Left forelimb (tissue), 1 donor: ENCODE measurements around the gene LDLRAD4.

Source experiments
- DNase-seq: peaks from one replicate; pipeline ENCODE4 v3.0.0-alpha.2; 2018; ENCODE audit warnings: low spot score

The LDLRAD4 gene

DNA sequence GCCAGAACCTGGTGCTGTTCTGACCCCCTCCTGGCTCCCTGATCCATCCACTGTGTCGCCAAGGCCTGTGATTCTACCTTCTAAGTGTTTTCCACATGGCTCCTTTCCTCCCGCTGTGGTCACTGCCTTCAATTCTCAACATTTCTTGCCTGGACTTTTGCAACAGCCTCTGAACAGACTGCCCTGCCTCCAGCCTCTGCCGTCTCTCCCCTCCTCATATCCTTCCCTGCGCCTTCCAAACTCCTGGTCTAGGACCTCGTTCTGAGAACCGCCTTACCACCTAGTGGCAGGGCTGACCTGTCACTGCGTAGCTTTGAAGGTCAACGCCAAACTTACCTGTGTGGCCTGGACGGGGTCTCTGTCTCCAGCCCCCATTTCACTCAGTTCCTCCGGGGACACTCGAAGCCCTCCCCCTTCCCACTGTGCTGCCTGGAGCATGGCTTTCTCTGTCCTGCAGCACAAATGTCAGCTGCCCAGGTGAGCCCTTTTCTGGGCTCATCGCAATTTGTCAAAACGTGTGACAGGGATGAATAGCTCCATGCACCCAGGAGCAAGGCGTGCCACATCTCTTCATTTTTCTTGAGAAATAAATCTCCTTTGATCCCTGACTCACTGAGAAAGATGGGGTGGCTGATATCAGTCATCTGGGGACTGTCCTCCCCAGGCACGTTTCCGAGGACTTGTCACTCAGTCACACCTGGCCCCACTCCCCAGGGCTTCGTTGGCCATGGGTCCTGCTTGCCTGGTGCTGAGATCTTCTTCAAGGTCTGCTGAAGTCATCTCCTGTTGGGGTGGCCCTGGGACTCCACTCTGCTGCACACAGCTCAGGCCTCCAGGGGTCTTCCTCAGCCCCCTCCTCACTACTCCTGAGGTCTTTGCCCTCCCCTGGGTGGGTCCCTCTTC lies 46.7 kb downstream of the LDLRAD4 start:
- peak; percentile 62 for DNase-seq

DNA sequence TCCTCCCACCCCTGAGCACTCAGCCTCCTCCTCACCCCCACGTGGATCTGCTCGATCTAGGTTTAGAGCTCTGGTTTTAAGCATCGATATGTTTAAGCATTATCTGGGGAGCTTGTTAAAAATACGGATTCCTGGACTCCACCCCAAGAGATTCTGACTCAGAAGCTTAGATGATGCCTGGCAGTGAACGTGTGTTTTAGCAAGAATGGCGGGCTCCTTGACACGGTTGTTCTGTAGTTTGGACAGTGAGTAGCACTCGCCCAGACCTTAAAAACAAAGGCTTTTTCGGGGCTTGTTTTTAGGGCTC lies 47.3 kb downstream of the LDLRAD4 start:
- peak; percentile 61 for DNase-seq

DNA sequence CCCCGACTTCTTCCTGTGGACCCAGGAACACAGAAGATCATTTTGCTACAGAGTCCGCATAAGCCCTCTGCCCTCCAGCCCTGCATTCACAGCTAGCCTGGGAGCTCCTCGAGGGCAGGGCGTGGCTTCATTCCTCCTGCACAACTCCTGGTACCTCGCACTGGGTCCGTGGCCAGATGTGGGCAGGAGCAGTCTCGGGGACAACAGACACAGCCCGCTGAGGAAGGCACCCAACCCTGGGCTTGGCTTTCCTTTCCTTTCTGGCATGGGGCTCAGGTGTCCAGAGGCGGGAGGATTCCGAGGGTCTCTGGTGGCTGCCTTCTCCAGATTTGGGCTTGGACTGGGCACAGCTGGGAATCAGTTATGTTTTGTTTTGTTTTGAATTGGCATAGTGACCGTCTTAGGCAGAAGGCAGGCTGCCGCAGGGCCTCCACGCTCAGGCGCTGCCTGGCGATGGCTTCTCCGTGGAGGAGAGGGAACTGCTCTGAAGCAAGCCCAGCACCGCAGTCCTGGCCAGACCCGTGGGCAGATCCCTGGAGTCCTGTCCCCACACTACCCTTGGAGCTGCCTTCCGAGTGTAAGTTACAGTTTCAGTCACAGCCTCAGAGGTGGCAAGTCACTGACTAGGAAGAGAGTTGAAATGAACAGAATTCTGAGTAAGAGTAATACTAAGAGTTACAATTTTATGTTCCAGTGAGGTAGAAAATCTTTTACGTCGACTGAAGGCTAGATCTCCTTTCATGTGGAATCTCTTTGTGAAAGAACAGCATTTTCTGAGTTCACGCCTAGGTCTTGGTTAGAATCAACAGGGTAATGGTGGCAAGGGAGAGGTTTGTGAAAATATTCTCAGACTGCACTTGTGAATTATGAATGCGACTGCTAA lies 47.9 kb downstream of the LDLRAD4 start:
- DNase-seq, result peak; percentile 69

DNA sequence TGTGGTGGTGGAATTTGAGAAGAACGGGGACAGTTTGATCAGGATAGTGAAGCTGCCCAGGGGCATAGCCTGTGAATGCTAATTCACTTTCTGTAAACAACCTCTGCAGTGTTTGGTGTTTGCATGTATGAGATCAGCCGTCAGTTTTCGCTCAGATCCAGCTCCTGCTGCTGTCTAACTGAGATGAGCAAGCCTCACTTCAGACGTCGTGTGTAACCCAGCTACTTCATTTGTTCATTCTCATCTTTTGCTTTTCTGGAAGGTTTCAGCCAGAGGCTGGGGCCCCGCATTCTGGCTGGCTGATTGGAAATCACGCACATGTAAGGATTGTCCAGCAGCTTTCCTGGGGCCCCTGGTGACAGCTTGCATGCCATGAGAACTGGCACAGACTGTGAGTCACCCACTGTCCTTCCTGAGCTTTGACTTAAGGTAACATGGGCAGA lies 48.9 kb downstream of the LDLRAD4 start:
- peak; percentile 57 for DNase-seq

DNA sequence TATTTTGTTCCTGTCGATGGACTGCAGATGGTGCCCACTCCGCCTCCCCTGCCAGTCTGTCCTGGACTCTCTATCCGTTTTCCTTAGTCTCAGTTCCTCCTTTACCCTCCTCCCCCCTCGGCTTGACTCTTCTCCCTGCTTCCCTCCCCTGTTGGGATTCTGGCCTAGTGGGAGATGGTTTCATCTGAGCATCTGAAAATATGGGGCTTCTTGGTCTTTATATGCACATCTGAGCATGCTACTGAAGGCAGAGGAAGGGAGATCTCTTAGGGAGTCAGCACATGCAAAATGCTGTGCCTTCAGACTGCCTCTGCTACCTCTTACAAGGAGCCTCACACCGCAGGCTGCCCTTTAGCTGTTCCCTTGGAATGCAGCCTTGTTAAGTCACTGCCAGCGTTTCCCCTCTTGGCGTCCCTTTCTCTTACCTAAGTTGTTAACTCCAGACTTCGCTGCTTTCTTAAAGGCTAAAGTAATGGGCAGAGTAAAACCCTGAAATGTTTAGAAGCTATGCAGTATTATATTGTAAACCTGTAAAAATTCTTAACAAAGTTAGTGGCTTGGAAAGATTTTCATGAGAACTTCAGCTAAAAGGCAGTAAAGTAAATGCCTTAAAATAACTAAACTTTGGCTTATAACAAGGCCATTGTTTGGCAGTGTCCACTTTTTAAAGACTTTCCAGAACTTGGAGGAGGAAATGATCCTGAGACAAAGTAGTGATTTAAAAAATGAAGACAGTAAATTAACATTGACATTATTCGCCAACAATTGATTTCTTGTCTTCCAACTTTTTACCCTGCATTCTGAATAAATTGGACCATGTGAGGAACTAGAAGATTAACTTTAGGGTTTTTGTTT lies 49.8 kb downstream of the LDLRAD4 start:
- peak; percentile 68 for DNase-seq

DNA sequence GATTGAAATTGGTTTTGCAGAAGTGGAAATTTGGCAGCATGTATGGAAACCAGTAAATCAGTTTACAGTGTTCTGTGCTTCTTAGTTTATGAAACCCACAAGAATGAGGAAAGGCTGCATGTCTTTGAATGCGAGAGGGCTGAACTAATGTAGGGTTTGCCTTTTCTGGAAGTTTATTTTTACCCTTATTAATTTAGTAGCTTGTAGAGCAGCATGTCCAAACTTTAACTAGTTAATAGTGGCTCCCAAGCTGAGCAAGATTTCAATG lies 50.4 kb downstream of the LDLRAD4 start:
- no peak for DNase-seq

DNA sequence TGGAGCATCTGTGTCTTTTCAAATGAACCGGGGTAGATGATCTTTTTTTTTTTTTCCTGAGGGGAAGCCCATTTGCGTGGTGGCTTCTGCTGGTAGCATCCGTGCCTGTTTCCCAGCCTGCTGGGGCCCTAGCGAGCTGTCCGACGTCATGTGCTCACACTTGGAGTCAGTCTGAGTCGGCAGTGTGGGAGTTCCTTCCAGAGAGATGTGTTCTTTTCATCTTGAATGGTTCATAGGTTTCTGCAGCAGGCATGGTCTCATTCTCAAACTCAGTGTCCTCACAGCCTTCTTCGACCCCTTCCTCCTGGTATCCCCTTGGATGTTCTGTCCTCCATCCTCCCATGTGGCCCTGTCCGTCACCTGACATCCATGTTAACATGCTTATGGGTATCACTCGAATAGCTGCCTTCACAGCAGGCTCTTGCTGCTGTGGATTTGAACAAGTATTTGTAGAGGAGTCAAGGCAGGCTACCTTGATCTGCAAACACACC lies 51.0 kb downstream of the LDLRAD4 start:
- peak; percentile 72 for DNase-seq

DNA sequence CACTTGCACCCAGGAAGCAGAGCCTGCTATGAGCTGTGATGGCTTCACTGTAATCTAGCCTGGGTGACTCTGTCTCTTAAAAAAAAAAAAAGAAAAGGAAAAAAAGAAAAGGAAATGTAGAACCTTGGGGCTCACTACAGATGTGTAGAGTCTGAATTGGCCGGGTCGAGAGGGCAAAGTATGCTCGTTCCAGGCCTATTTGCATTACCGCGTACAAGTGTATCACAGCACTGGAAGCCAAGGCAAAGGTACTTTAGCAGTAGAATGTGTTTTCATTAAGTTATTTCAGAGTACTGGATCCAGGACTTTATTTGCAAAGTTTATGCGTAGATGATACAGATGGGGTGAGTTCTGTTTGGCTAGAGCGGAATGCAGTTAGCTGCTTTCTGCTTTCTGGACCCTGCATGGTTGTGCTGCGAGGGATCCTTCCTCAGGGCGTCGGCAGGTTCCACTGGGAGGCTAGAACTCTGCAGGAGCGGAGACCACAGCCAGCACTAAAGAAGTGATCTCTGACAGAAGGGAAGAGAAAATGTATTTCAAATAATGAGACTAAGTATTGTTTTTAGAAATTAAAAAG lies 51.8 kb downstream of the LDLRAD4 start:
- no peak for DNase-seq

DNA sequence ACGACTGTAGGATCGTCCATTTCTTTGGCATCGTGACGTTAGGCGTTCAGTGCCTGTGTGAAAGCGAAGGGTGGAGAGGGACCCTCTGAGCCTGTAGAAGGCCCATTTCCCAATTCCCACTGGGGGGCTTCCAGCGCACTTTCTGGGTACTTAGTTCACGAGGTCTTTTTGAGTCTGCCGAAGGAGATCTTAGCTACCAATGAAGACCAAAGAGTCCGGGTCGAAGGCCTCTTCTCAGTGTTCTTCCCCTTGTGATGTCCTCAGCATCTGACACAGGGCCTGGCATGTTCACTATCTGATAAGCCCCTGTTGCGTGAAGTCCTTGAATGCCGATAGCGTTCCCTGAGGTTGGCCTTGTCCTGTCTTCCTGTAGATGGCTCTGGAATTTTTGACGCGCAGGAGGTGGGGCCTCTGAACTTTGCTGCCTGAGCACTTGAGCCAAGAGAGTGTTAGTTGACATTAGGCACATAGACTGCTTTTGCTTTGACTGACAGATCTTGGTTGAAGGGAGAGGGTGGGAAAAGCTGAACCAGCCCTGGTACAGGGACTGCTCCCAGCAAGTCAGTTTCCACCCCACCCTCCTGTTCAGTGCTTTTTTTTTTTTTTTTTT lies 52.8 kb downstream of the LDLRAD4 start:
- DNase-seq, result no peak

DNA sequence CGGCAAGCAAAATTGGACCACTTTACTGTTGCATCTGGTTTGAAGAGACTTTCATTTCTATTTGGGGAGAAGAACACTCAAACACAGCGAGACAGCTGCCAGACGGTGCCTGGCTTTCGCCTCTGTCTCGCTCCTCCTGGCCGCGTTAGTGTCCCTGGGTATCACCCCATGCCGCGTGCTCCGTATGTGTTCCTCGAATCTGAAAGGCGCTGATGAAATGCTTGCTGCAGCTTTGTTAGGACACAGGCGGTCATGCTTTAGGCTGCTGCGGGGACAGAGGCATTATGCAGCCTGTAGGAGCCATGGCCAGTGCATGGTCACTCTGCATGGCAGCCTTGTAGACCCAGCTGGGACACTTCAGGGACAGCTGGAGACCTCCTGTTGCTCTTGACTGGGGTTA lies 53.9 kb downstream of the LDLRAD4 start:
- DNase-seq, result peak; percentile 54

DNA sequence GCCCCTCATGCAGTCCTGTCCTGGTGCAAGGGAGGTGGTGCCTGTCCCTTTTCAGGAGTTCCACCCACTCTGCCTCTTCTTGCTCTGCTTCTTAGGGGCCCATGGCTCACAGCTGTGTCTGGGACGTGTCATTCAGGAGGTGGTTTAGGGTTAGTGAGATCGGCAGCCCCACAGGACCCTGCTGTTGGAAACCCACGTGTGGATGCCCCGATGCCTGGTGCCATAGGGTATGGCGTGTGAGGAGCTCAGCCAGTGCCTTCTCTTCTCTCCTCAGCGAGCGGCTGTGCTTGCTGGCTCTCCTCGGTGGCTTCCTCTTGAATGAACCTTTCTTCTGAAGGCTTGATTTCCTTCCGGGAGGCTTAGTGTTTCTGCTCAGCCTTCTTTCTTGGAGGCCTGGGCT lies 55.2 kb downstream of the LDLRAD4 start:
- peak; percentile 37 for DNase-seq

DNA sequence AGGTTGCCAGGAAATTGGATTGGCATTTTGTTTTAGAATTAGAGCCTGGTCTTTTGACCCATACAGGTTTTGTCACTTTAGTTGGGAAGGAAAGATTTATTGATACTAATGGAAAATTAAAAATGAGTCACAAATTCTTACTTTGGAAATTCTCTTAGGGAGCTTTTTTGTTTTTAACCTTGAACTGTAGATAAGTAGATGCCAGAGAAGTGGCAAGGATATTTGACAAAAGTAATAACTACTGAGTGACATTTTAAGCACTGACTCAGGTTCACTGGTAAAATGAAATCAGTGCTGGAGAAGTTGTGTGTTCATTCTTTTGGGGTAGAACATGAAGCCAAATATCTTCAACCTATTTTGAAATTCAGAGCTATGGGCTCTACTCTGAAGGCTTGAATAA lies 56.5 kb downstream of the LDLRAD4 start:
- DNase-seq, result no peak

DNA sequence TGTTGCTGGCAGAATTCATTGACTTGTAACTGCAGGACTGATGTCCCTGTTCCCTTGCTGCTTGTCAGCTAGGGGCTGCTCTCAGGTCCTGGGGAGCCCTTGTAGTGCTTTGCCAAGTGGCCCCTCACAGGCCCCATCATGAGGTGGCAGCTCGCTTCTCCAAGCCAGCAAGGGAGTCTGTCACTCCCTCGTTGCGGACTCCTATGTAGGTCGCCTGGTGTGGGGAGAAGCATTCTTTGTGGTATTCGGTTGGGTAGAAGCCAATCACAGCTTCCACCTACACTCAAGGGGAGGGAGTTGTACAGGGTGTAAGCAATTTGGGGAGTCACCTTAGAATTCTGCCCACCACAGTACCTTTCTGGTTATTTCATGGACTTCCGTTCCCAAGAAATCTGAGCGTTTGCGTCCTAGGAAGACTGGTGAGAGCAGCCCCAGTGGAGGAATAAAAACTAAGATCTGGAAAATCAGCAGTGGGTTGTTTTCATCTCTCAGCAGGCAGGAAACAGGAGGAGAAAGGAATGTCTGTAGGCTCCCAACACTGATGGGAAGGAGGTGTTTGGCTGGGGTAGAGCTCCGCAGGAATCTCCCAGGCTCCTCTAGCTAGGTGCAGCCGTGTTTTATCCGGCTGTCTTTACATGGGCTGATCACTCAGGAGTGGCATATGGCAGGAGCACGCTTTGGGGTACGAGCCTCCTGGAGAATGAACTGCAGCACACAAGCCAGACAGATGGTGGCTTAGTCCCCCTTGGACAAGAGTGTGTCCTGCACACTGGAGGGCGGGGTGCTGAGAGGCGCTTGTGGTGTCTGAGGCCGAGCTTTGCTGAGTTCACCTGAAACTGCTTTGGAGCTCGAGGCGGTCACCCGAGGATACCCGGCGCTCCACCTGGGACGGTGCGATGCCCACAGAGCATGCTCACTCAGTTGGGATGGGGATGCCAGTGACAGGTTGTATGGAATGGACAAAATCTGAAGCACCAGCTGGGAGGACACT lies 58.3 kb downstream of the LDLRAD4 start:
- DNase-seq, result no peak

DNA sequence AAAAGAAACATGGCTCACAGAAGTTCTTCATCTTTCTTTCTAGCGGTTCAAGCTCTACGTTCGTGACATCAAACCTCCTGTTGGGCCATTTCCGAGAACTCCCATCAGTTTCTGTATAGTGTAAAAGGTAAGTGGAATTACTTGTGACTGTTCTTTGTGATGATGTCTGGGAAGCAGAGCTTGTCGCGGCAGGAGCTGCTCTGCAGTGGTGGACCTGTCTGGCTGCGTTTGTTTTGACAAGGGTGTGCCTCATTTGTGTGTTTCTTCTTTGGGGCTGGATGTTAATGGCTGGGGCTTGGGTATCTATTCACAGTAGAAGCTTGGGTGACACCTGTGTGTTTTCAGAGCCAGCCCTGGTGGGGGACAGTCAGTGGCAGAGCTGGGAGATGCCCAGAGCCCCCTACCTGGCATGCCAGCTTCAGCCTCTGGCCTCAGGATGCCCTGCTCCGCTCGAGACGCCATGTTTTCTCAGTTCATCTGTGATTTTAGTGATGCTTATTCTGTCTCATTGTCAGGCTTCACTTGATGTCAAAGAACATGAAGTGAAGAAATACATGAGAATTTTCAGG lies 59.6 kb downstream of the LDLRAD4 start:
- DNase-seq, result no peak

DNA sequence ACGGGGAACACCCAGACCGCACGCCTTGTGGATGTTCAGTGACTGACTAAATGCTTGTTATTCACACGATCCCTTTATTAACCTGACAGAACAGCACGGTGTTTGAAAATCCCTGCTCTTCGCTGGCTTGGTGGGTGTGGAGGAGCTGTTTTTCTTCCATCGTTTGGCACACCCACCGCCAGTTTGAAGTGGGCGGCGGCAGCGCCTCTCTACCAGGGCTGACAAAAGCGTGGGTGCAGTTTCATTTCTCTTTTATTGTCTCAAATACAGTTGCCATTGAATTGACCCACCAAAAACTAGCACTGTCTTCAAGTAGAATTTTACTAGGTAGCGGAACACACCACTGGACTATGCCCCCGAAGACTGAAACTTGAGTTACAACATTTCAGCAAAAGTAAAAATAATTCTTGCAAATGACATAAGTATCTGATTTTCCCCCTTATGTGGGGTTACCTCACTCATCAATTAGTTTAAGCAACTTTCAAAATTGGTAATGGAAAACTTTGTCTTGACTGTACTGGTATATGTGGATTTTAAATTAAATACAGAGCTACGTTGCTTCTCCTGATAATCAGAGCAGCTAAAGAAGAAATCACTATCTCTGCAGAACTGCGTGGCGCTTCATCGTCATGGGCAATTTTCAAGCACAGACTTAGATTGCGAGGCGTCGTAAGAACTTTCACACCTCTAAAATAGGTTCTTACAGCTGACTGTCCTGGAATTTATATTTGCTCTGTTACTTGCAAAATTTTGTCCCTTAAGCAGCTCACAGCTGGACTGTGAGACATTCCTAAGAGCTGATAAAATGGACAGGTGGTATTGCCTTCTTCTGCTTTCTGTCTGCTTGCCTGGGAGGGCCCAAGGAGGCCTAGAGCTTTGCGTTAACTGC lies 60.9 kb downstream of the LDLRAD4 start:
- no peak for DNase-seq

DNA sequence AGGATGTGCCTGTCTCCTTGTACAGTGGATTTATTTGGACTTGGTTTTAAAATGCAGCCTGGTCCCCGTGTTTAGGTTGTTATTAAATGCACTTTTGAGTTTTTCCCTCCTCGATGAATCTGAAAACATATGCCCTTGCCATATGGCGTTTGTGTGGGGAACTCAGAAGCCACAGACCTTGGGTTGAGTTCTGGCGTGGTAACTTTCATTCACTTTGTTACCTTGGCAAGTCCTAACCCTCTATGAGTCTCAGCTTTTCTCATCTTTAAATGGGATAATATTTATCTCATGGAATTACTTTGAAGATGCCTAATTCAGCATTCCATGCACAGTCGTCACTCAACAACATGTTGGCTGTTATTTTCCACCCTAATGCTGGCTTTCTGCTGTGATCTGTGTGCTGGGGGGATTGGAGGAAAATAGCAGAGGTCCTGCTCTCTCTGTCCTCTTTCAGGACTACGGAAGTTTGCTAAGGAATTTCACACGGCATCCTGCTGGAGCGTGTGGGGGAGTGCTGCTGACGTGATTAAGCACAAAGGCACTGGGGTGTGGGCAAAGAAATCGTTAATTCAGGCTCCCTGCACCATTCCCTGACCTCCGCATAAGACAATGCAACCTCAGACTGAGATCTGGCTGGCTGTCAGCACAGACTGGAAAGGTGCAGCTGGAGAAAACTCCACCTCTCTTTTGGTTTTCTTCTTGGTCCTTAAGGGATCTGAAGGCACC lies 61.7 kb downstream of the LDLRAD4 start:
- DNase-seq, result no peak

DNA sequence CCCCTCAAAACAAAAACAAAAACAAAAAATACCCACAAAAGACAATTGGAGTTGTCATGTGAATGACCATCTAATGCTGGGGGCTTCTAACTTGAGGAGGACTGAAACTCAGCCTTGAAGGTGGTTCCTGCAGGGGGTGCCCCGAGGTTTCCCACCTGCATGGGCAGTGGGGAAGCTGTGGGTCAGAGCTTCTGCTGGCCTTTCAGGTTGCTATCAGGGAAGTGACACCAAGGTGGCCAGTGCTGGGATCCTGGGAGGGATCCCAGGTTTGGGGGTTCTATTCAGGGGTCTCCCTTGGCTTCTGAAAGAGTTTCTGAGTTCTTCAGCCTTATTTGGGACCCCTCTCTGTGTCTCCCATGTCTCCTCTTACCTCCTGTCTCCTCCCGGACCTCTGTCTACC lies 62.8 kb downstream of the LDLRAD4 start:
- no peak for DNase-seq

DNA sequence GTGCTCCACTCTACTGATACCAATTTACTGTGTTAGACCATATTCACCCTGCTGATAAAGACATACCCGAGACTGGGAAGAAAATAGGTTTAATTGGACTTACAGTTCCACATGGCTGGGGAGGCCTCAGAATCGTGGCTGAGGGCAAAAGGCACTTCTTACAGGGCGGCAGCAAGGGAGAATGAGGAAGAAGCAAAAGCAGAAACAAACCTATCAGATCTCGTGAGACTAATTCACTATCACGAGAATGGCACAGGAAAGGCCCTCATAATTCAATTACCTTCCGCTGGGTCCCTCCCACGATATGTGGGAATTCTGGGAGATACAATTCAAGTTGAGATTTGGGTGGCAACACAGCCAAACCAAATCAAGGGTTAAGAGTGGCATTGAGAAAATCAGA lies 65.2 kb downstream of the LDLRAD4 start:
- DNase-seq, result no peak
